Heart left ventricle (tissue), 13 donors: Measurements from ENCODE around the gene MMD2.

Source experiments
- CTCF ChIP-seq, 12 donors: fragments of 200-600 bp; sonication (generic) in 4 of 12; IDR thresholded peaks; one replicate each; pipeline versions ENCODE4 v1.5.0 to v1.8.0; 2018 to 2022; ENCODE audit warnings: antibody characterized with exemption in 12 of 12, mild to moderate bottlenecking in 5 of 12
- POLR2A ChIP-seq, 2 donors: fragments of 450-650 bp; IDR thresholded peaks; one replicate each; pipeline ENCODE4 v1.6.1; 2017; ENCODE audit warnings: antibody characterized with exemption in 2 of 2, mild to moderate bottlenecking in 2 of 2, moderate library complexity in 2 of 2
- donor health status: ischemic (EF 13 %, LVEDD 7.1; RV severe dilation, severe dysfunction).
- donor health status: DM: no; HTN: yes; CAD: no.
- donor health status: DM: no; HTN: no; CAD: no.
- donor health status: ischemic (EF 25% LVEDD 6.9; RV normal size, moderate dysfunction).
- donor health status: ischemic (EF 25% LVEDD 5.7; RV mildly dilated, moderate dysfunction).
- donor health status: ischemic (EF 35%, LVEDD 5.7; RV mildly dilated, moderate dysfunction).
- donor health status: nonischemic (EF 11% LVEDD 7.7; RV severe dilation, severe dysfunction).
- donor health status: DM: yes; HTN: yes; CAD: no.
- donor health status: PGD.
- donor health status: ischemic (EF 29% LVEDD 5.4; RV normal size, mild dysfunction).
- donor health status: nonischemic (EF 23%, LVEDD 6.1; RV moderate dilation, normal function).

GRCh38 chr7:4880218-4880617 is 78.8 kb downstream of the MMD2 start:
- TF ChIP-seq CTCF (IDR thresholded peaks at IDR 0.05) (no peak), POLR2A (IDR thresholded peaks at IDR 0.05) (no peak)
